GM18951 (cell line): ENCODE data around the gene PHACTR3.

Experiments used
- POLR2A ChIP-seq: IDR thresholded peaks from 4 replicates; pipeline ENCODE4 v1.6.1; 2011; ENCODE audit warnings: mild to moderate bottlenecking; ENCODE audit not compliant: insufficient read length, insufficient read depth; ENCODE audit errors: extremely low read depth
- in situ Hi-C: fragments of 300-500 bp; cut with MboI; formaldehyde crosslinking; loops from one replicate; pipeline ENCODE4 v1.12.0; 2022; ENCODE audit warnings: low sequenced_read_pairs, mixed read lengths, inconsistent platforms; ENCODE audit not compliant: unreplicated experiment

The PHACTR3 gene

DNA sequence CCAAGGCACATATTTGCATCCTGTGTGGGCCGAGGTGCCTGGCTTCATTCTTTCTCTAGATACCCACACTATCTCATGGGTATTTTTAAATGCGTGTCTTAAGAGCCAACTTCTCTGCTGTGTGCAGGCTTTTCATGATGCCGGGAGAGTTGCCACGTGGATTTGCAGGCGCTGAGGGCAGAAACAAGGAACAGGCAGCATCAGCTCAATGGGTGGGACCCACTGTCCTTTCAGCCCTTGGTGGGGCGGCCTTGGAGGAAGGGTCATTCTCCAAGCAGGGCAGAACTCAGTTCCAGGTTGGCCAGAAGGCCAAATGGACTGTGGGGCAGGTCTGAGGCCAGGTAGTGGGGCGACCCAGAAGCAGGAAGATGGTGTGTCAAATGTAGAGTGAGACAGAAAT is 84.7 kb downstream of the PHACTR3 start:
- no peak for TF ChIP-seq POLR2A
- in situ Hi-C loops: no loop called here

DNA sequence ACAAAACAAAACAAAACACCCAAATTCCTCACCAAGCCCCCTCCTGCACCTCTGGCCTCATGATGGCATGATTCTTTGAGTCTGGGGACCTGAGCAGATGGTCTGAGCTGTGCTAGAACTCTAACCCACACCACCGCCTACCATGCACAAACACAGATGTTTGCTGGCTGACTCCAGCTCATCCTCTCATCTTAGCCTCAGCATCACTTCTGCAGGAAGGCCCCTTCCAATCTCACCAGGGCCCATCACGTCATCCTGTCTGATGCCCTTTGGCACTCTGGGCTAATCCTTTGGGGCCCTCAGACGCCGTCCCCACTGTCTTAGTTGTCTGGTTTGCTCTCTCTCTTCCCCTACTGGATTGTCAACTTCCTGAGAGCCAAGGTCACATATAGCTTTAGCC is 85.8 kb downstream of the PHACTR3 start:
- in situ Hi-C loops: no loop called here
- no peak for TF ChIP-seq POLR2A

DNA sequence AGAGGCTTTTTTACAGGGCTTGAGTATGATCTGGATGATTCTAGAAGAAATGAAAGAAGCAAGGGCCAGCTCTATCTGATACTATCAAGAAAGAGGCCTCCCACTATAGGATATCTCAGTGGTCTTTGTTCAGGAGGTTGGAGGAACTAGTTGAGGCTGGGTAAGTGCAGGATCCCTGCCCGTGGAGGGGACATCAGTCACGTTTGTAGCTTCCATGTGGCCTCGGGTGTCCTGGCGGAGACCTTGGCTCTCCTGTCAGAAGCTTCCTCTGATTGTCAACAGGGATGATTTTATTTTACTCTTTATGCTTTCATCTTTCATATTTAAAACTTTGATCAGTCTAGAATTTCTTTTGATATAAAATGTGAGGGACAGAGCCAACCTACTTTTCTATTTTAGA is 86.6 kb downstream of the PHACTR3 start:
- in situ Hi-C loops: no loop called here
- no peak for TF ChIP-seq POLR2A

DNA sequence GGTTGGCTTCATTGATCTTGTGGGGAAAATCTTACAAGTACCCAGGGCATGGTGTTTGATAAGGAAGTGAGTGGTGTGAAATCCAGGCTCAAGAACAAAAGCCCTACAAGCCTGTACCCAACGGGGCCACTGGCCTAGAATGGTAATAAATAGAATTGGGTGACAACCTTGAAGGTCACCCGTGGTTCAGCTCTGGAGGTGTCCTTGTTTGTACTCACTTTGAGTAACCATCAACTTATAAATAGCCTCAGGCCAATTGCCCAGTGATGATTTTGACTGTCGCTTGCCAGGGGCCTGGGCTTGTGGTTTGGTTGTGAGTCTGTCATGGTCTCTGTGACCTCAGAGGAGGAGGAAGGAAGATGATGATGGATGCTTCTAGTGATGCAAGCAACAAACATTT is 87.8 kb downstream of the PHACTR3 start:
- no peak for TF ChIP-seq POLR2A
- in situ Hi-C loops: no loop called here

DNA sequence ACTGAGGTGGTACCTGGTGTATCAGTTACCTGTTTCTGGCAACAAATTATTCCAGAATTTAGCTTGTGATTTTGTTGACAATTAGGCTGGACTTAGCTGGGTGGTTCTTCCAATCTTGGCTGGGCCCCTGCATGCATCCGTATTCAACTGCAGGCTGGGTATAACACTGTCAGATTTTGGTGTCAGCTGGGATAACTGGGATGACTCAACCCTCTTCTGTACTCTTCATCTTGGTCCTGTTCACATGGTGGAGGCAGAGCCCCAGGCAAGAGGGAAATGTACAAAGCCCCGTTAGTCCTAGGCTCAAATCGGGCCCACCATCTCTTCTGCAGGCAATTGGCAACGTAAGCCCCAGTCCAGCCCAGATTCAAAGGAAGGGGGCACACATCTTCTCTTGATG is 89.2 kb downstream of the PHACTR3 start:
- no peak for TF ChIP-seq POLR2A
- in situ Hi-C loops: no loop called here

DNA sequence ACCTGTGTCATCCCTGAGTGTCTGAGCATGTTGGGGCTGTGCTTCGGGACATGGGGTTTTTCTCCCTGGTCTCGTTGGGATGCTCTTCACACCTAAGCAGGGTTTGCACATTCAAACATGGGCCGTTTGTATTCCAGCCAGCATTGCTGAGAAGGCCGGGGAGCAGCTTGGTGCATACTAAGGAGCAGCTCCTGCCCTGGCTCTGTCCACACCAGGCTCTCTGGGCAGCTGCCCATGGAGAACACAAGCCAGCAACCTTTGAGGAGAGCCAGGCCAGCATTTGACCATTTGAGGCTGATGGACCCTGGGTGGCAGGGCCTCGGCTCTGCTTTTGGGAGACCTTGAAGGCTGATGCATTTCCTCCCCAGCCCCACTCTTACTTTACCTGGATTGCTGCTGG is 92.1 kb downstream of the PHACTR3 start:
- no peak for TF ChIP-seq POLR2A
- in situ Hi-C loops: no loop called here

DNA sequence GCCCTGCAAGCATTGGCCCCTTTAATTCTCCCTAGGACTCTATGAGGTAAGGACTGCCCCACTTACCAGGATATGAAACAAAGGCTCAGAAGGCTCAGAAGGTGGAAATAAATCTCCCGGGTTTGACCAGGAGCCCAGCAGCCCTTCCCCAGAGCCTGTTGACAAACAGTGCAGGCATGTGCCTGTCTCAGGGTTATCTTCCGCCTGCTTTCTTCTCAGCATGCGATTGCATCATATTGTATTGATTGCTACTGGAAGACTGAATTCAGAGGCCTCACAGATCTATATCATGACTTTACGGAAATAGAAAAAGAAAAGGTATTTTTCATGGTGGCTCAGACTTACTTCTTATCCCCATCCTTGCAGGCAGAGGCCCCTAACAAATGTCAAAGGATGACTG is 92.7 kb downstream of the PHACTR3 start:
- no peak for TF ChIP-seq POLR2A
- in situ Hi-C loops: no loop called here

DNA sequence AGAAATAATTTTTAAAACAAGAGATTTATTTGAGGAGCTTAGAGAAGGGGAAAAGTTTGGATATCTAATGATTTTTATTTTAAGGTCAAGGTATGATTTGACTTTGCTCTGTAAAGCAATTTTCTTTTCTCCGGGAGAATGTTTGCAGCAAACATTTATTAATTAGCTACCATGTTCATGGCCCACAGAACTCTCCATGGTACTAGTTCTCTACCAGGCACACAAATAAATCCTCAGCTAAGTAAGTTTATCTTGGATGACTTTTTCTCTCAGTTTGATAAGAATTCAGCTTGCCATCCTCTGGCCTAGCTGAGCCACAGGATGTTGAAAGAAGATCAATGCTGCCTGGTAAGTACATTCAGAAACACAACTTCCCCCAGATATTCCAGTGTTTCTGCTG is 94.3 kb downstream of the PHACTR3 start:
- in situ Hi-C loops: no loop called here
- TF ChIP-seq POLR2A: no peak

DNA sequence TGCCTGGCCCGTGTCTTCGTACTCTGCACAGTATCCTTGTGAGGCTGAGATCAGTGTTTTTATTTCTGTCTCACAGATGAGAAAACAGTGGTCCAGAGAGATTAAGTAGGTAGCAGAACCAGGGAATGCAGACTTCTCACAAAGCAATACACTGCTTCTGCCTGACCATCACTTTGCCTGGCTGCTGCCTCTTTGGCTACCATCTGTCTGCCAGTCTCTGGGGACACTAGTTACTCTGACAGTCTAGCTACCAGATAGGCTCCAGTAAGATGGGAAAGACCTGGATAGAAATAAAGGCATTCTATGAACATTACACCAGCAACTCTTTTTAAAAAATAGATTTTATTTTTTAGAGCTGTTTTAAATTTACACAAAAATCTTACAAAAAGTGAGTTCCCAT is 96.9 kb downstream of the PHACTR3 start:
- in situ Hi-C loops: no loop called here
- TF ChIP-seq POLR2A: no peak

DNA sequence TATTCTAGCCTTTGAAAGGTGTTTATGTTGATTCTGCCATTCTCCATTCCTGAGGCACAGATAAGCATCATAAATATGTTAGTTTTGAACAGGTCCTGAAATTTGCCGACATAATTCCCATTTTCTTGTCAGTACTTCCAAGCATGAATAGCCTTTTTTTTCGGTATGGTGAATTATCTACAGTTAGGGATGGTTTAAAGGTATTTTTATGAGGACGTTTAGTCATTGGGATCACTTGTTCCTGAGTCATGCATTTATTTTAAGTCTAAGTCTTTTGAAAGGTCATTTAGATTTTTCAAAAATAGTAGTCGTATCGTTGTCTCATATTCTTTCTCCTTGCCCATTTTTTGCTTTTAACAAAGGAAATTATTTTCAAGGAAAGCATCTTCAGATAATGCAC is 98.7 kb downstream of the PHACTR3 start:
- no peak for TF ChIP-seq POLR2A
- in situ Hi-C loops: no loop called here

DNA sequence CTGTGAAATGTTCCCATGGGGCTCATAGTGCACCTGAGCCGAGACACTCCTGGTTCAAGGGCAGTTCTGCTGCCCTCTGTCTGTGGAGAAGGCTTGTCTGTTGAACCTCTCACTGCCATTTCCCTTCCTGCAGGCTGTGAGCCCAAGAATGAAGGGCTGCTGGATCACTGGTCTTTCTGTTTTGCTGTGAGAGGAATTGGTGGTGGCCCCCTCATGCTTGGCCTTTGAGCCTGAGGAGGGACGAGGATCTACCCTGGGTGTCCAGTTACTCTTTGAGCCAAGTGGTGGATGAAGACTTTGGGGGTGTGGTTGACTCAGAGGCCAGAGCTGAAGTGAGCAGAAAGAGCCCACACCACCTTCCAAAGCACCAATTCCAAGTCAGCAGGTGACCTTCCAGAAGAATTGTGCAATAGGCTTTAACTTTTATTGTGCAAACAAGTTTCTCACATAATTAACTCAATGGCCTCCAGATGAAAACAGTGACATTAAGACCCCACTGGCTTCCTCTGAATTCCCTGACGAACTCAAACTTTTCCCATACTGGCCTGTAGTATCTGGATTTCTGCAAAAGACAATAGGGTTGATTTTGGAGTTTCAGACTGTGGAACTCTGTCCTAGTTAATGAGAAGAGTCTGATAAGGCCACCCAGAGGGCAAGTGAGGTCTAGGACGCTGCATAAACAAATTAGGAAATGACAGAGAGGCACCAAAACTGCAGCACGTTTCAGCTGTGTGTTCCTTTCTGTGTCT is 101.5 kb downstream of the PHACTR3 start:
- in situ Hi-C loops: no loop called here
- no peak for TF ChIP-seq POLR2A

DNA sequence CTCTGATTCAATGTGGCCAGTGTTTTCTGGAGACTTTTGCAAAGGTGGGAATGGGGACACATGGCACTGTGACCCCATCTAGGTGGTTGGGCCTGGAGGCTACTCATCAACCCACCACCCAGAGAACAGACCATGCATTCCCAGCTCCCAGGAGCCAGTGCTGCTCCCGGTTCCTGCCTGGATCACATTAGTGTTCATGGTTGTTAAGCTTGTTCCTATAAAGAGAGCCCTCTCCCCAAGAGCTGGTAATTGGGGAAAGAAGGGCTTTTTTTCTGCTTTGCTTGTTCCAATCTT is 102.0 kb downstream of the PHACTR3 start:
- TF ChIP-seq POLR2A: no peak
- in situ Hi-C loops: no loop called here

DNA sequence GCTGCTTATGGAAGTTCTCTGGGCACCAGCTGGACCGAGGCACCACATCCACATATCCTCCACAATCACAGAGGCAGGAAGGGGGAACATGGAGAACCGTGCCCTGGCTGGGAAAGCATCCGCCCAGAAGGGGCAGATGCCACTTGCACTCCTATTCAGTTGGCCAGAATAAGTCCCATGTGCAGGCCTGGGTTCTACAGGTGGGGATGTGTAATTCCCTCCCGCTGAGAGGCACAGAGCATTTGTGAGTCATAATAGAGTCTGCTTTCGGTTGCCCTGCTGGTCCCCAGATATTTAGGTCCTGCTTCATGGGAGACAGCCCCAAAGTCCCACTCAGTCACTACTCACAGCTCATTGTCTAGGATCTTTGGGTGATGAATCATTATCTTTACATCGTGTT is 104.0 kb downstream of the PHACTR3 start:
- in situ Hi-C loops: no loop called here
- TF ChIP-seq POLR2A: no peak

DNA sequence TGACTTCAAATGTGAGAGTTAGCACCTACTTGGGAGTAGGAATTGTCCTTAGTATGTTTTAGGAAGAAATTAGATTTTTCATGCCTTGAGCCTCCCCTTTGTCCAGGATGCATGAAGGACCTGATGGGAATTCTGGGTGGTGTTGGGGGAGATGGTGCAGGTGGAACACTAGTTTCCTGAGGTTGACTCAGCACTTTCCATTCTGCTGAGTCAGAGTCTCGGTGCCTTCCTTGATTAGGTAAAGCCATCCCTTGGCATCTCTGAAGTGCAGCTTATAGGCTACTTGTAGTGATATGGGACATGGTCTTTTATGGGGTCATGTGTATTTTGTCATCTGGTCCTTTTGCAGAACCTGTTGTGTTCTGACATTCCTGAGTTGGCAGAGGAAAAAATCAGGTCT is 105.3 kb downstream of the PHACTR3 start:
- no peak for TF ChIP-seq POLR2A
- in situ Hi-C loops: no loop called here

DNA sequence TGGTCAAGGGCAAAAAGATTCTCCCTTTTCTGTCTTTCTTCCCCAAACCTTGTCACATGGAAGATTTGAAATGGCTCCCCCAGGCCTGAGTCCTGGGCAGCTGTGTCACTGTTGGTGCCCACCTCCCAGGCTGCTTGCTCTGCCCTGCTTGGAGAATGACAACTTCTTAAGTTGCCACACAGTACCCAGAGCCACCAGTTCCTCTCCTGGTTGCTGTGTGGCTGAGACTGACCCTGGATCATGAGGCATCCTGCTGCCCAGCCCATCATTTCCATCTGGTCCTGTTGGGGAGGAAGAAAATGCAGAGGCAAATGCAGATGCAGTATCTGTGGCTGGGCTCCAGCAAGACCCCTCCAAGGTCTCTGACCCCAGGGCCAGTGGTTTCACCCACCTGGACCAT is 113.7 kb downstream of the PHACTR3 start:
- in situ Hi-C loops: no loop called here
- TF ChIP-seq POLR2A: no peak
